NCI-H2227 (cell line): ENCODE results near the gene C16orf78.
A peak's percentile ranks its signal among the peaks of the same experiment; 100 is the strongest.

Source experiments
- DNase-seq: peaks from one replicate; lab custom pipeline; 2025; ENCODE audit not compliant: unreplicated experiment; lab: John Stamatoyannopoulos, UW

The C16orf78 gene

GRCh38 chr16:49382916-49383315, 9.3 kb downstream of the C16orf78 start:
- DNase-seq = peak; percentile 4

- DNase-seq = no peak
Observed at GRCh38 chr16:49395021-49395420, 21.4 kb downstream of the C16orf78 start.

- DNase-seq = no peak
Observed at GRCh38 chr16:49396206-49396720, 22.7 kb downstream of the C16orf78 start.

GRCh38 chr16:49398761-49399160, 25.2 kb downstream of the C16orf78 start:
- DNase-seq = no peak

- no peak for DNase-seq
Observed at GRCh38 chr16:49399594-49400364, 26.2 kb downstream of the C16orf78 start.

GRCh38 chr16:49400611-49401010, 27.0 kb downstream of the C16orf78 start:
- no peak for DNase-seq

GRCh38 chr16:49405123-49405522, 31.5 kb downstream of the C16orf78 start:
- DNase-seq = no peak

- DNase-seq = no peak
Observed at GRCh38 chr16:49405530-49405929, 31.9 kb downstream of the C16orf78 start.

- DNase-seq = peak; percentile 88
Observed at GRCh38 chr16:49407873-49408550, 34.4 kb downstream of the C16orf78 start.

- no peak for DNase-seq
Observed at GRCh38 chr16:49409121-49409520, 35.5 kb downstream of the C16orf78 start.

- DNase-seq = no peak
Observed at GRCh38 chr16:49410226-49410625, 36.6 kb downstream of the C16orf78 start.

GRCh38 chr16:49411121-49411970, 37.7 kb downstream of the C16orf78 start:
- no peak for DNase-seq

- DNase-seq = no peak
Observed at GRCh38 chr16:49414671-49415070, 41.1 kb downstream of the C16orf78 start.

GRCh38 chr16:49415083-49415482, 41.5 kb downstream of the C16orf78 start:
- DNase-seq = no peak

GRCh38 chr16:49416001-49416675, 42.5 kb downstream of the C16orf78 start:
- peak; percentile 59 for DNase-seq

GRCh38 chr16:49417354-49417753, 43.8 kb downstream of the C16orf78 start:
- DNase-seq = no peak

- peak; percentile 55 for DNase-seq
Observed at GRCh38 chr16:49419006-49419405, 45.4 kb downstream of the C16orf78 start.

GRCh38 chr16:49419862-49420261, 46.3 kb downstream of the C16orf78 start:
- DNase-seq = no peak

GRCh38 chr16:49422896-49423295, 49.3 kb downstream of the C16orf78 start:
- no peak for DNase-seq

GRCh38 chr16:49424961-49425360, 51.4 kb downstream of the C16orf78 start:
- no peak for DNase-seq

GRCh38 chr16:49427771-49428170, 54.2 kb downstream of the C16orf78 start:
- DNase-seq = no peak
